GM19438 (cell line): ENCODE data around the gene TIMM23B.
"Not testable (repeated sequence)": the region's sequence is repeated elsewhere in the genome, so short reads cannot be mapped to it uniquely, and the experiment has no call there.

Experiments
- ATAC-seq: cut with Tn5 transposase; IDR thresholded peaks from one replicate; pipeline ENCODE4 v1.9.1; 2021; ENCODE audit warnings: low read depth; ENCODE audit not compliant: unreplicated experiment

Gene TIMM23B

GRCh38 chr10:49972094-49972493, 30.2 kb downstream of the TIMM23B start:
- not testable (repeated sequence) for ATAC-seq

- not testable (repeated sequence) for ATAC-seq
Measured at GRCh38 chr10:49977756-49978155, 35.9 kb downstream of the TIMM23B start.

- ATAC-seq: not testable (repeated sequence)
Measured at GRCh38 chr10:49987207-49987606, 45.4 kb downstream of the TIMM23B start.

GRCh38 chr10:49988376-49988775, 46.5 kb downstream of the TIMM23B start, which contains the start of gene AGAP6:
AGAP6 (plus strand) TSS chr10:49988406; CDS start chr10:49988716, 310 bp downstream.
- not testable (repeated sequence) for ATAC-seq

GRCh38 chr10:49995321-49995720, 53.5 kb downstream of the TIMM23B start:
- ATAC-seq: not testable (repeated sequence)

- ATAC-seq: not testable (repeated sequence)
Measured at GRCh38 chr10:50014024-50014423, 72.2 kb downstream of the TIMM23B start.

GRCh38 chr10:50015596-50016220, 73.9 kb downstream of the TIMM23B start:
- not testable (repeated sequence) for ATAC-seq

GRCh38 chr10:50016926-50017325, 75.1 kb downstream of the TIMM23B start:
- not testable (repeated sequence) for ATAC-seq

GRCh38 chr10:50017646-50018045, 75.8 kb downstream of the TIMM23B start:
- ATAC-seq: not testable (repeated sequence)

GRCh38 chr10:50019279-50019678, 77.4 kb downstream of the TIMM23B start:
- not testable (repeated sequence) for ATAC-seq

- ATAC-seq: not testable (repeated sequence)
Measured at GRCh38 chr10:50020451-50021024, 78.7 kb downstream of the TIMM23B start.

- no peak for ATAC-seq
Measured at GRCh38 chr10:50021646-50022045, 79.8 kb downstream of the TIMM23B start.
